SU-DHL-6 (cell line): ENCODE data around the gene ATP4B.

Experiments used
- H2AFZ ChIP-seq: fragments of 200-600 bp; sonication (generic); 2 replicates; pipeline ENCODE4 v1.6.1; 2014; ENCODE audit warnings: low read depth, mild to moderate bottlenecking, moderate library complexity, mixed read lengths, antibody characterized with exemption, low read length; ENCODE audit not compliant: severe bottlenecking
- H3F3A ChIP-seq: fragments of 200-600 bp; shearing (Covaris generic); 2 replicates; pipeline ENCODE4 v1.6.0; 2016; ENCODE audit warnings: antibody characterized with exemption, mild to moderate bottlenecking; ENCODE audit not compliant: insufficient read depth
- H3K27ac ChIP-seq: fragments of 200-600 bp; sonication (generic); 2 replicates; pipeline ENCODE4 v1.5.1; 2016; ENCODE audit warnings: low read depth, mild to moderate bottlenecking, low read length, moderate library complexity, mixed read lengths
- H3K27me3 ChIP-seq: fragments of 200-600 bp; sonication (generic), shearing (Covaris generic); 2 replicates; pipeline ENCODE4 v1.6.0; 2014; ENCODE audit warnings: mild to moderate bottlenecking, low read length
- H3K36me3 ChIP-seq: fragments of 200-600 bp; sonication (generic); 2 replicates; pipeline ENCODE4 v1.6.1; 2014; ENCODE audit warnings: mild to moderate bottlenecking, low read length, mixed read lengths
- H3K4me2 ChIP-seq: fragments of 300-600, 200-600 bp; shearing (Covaris generic), sonication (generic); 2 replicates; pipeline ENCODE4 v1.6.0; 2014; ENCODE audit warnings: low read length, low read depth, mild to moderate bottlenecking; ENCODE audit not compliant: poor library complexity, severe bottlenecking
- H3K4me3 ChIP-seq: fragments of 200-600 bp; sonication (generic); 2 replicates; pipeline ENCODE4 v1.5.1; 2014; ENCODE audit warnings: antibody characterized with exemption, low read length, mild to moderate bottlenecking, mixed read lengths; ENCODE audit not compliant: insufficient read depth, poor library complexity, severe bottlenecking
- H3K79me2 ChIP-seq: fragments of 200-600 bp; sonication (generic); 2 replicates; pipeline ENCODE4 v1.6.1; 2014; ENCODE audit warnings: mild to moderate bottlenecking, low read length, moderate library complexity; ENCODE audit not compliant: insufficient read depth
- H3K9ac ChIP-seq: fragments of 200-600 bp; sonication (generic); 2 replicates; pipeline ENCODE4 v1.7.0; 2014; ENCODE audit warnings: mild to moderate bottlenecking, low read length
- H3K9me2 ChIP-seq: fragments of 200-600 bp; sonication (generic); replicated peaks from 2 replicates; pipeline ENCODE4 v1.6.1; 2014; ENCODE audit warnings: low read length; ENCODE audit not compliant: insufficient read depth
- H3K9me3 ChIP-seq: fragments of 200-600 bp; sonication (generic); 2 replicates; pipeline ENCODE4 v1.6.1; 2014; ENCODE audit warnings: low read length, mixed read lengths; ENCODE audit not compliant: insufficient read depth
- H4K20me1 ChIP-seq: fragments of 200-600 bp; sonication (generic); 2 replicates; pipeline ENCODE4 v1.6.1; 2014; ENCODE audit warnings: low read depth, mild to moderate bottlenecking, antibody characterized with exemption, low read length, moderate library complexity, mixed read lengths
- CTCF ChIP-seq: fragments of 200-600 bp; sonication (generic); IDR thresholded peaks from one replicate; pipeline ENCODE4 v1.5.1; 2017; ENCODE audit warnings: antibody characterized with exemption, mild to moderate bottlenecking, low read length, moderate library complexity; ENCODE audit not compliant: insufficient read depth, poor library complexity, severe bottlenecking
- EZH2phosphoT487 ChIP-seq: fragments of 200-600 bp; sonication (generic), shearing (Covaris generic); conservative IDR thresholded peaks from 2 replicates; pipeline ENCODE4 v1.6.1; 2018; ENCODE audit warnings: mild to moderate bottlenecking, antibody characterized with exemption, low read length, moderate library complexity, mixed read lengths

The ATP4B gene

GRCh38 chr13:113635048-113635420 lies 23.0 kb downstream of the ATP4B start:
- Histone ChIP-seq H2AFZ (no peak overlapping the region), H4K20me1 (no peaks in the 10 kb centered on the region; the same call in 1 of the 2 replicates), H3K9me2 (no peaks in the 10 kb centered on the region), H3F3A (no peaks in the 10 kb centered on the region), H3K27me3 (no peaks in the 10 kb centered on the region), H3K36me3 (peaks cover 18% of the 10 kb centered on the region), H3K4me3 (no peak overlapping the region), H3K79me2 (peaks cover 23% of the 10 kb centered on the region; the same call in 1 of the 2 replicates), H3K4me2 (no peak overlapping the region), H3K9ac (no peak overlapping the region), H3K27ac (no peak overlapping the region), H3K9me3 (no peaks in the 10 kb centered on the region)
- TF ChIP-seq CTCF = no peak
- TF ChIP-seq EZH2phosphoT487 = no peak

GRCh38 chr13:113634279-113635047 lies 23.5 kb downstream of the ATP4B start:
- Histone ChIP-seq H2AFZ (no peak overlapping the region), H3K27me3 (no peaks in the 10 kb centered on the region), H4K20me1 (no peaks in the 10 kb centered on the region; the same call in 1 of the 2 replicates), H3K4me3 (no peak overlapping the region), H3F3A (no peaks in the 10 kb centered on the region), H3K9me2 (no peaks in the 10 kb centered on the region), H3K4me2 (no peak overlapping the region), H3K36me3 (peaks cover 17% of the 10 kb centered on the region), H3K79me2 (peaks cover 26% of the 10 kb centered on the region; the same call in 1 of the 2 replicates), H3K9ac (no peak overlapping the region), H3K9me3 (no peaks in the 10 kb centered on the region), H3K27ac (no peak overlapping the region)
- TF ChIP-seq EZH2phosphoT487 (no peak), CTCF (no peak)

- no peak overlapping the region for H3K9ac ChIP-seq
- H3K36me3 ChIP-seq = peaks cover 10% of the 10 kb centered on the region; the same call in 1 of the 2 replicates
- H3K27me3 ChIP-seq = no peaks in the 10 kb centered on the region
- no peak overlapping the region for H3K4me3 ChIP-seq
- no peak overlapping the region for H3K4me2 ChIP-seq
- no peak overlapping the region for H2AFZ ChIP-seq
- no peaks in the 10 kb centered on the region; the same call in 1 of the 2 replicates for H4K20me1 ChIP-seq
- TF ChIP-seq EZH2phosphoT487 (no peak), CTCF (no peak)
- no peaks in the 10 kb centered on the region for H3K9me3 ChIP-seq
- no peaks in the 10 kb centered on the region for H3F3A ChIP-seq
- H3K27ac ChIP-seq = no peak overlapping the region
- peaks cover 31% of the 10 kb centered on the region for H3K79me2 ChIP-seq
- no peaks in the 10 kb centered on the region for H3K9me2 ChIP-seq
These were observed 24.5 kb downstream of the ATP4B start for GRCh38 chr13:113633485-113633873.
